ENCODE measurements around the gene KRTAP12-3.
"Not testable (repeated sequence)": the region's sequence is repeated elsewhere in the genome, so short reads cannot be mapped to it uniquely, and the experiment has no call there.

Gene KRTAP12-3

GRCh38 chr21:44627831-44628233 lies 29.9 kb upstream of the KRTAP12-3 start:
- DNase-seq: not testable (repeated sequence)

GRCh38 chr21:44628707-44629391 lies 28.9 kb upstream of the KRTAP12-3 start:
- no peak for DNase-seq

DNA sequence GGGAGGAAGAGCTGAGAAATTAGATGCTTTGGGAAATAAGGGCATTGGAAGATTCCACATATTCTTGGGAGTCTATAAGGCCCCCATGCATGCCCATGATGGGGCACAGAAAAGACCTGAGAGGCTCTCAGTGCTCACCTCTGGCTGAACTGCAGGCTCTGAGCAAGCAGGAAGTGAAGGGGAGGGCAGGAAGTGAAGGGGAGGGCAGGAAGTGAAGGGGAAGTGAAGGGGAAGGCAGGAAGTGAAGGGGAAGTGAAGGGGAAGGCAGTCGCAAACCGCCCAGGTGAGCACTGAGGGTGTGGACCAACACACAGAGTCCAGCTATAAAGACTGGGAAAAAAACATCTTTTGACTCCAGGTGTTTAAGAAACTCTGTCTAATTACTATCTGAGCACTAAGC lies 27.3 kb upstream of the KRTAP12-3 start:
- no peak for DNase-seq

GRCh38 chr21:44632067-44632466 lies 25.7 kb upstream of the KRTAP12-3 start:
- no peak for DNase-seq

DNA sequence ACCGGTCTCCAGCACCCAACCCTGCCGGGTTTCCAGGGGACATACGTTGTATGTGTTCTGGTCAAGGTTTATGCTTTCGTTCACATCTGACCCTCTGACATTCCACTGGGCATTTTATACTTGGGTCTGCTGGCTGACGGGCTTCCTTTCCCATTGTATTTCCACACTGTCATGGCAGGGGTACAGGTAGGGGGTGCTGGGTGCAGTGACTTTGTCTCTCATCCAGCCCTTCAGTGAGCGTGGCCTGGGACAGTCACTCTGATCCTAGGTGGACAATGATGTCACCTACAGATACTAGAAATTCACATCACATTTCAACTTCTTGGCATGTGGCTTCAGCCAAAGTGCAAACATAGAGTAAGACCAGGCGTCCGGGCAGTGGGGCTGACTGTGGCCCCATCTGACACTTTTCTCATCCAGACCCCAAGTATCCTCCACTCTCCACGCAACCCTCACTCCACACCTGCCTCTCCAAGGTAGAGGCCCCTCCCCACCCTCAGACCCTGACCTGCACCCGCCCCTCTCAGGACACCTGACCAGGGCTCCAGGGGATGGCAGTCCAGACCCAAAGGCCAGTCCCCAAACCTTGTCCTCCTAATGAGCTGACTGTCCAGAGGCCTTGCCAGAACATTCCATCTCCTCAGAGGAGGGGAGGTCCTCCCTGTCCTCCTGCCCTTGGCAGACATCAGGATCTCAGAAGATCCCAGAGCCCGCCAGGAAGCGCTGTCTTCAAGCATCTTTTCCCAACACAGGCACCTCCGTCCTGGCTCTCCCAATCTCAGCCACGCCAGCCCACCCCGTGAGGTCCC lies 21.3 kb upstream of the KRTAP12-3 start:
- no peak for DNase-seq

DNA sequence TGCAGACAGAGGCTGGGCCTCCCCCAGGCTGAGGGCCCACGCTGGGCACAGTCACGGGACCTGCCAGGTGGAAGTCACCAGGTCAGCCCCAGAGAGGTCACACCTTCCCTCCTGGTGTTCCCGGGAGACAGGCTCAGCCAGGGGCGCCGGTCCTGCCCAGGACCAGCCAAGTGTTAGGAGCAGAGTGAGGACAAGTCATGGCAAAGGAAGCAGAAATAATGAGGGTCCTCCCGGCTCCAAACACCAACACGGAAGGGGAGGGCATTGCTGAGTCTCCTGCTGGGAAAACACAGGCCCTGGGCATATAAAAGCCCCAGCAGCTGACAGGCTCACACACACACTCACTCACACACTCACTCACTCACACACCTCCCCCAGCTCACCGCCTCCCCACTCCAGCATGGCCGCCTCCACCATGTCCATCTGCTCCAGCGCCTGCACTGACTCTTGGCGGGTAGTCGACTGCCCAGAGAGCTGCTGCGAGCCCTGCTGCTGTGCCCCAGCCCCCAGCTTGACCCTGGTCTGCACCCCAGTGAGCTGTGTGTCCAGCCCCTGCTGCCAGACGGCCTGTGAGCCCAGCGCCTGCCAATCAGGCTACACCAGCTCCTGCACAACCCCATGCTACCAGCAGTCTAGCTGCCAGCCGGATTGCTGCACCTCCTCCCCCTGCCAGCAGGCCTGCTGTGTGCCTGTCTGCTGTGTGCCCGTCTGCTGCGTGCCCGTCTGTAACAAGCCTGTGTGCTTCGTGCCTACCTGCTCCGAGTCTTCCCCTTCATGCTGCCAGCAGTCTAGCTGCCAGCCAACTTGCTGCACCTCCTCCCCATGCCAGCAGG lies 20.5 kb upstream of the KRTAP12-3 start, which contains the start of gene KRTAP10-10:
Gene KRTAP10-10, plus strand, starts transcription at position 339 of the 833 bp plus-strand sequence. Its CDS starts 62 bp downstream, at position 401.
- DNase-seq: no peak

- not testable (repeated sequence) for DNase-seq
These were observed 19.8 kb upstream of the KRTAP12-3 start for GRCh38 chr21:44637851-44638348.

- not testable (repeated sequence) for DNase-seq
These were observed 19.0 kb upstream of the KRTAP12-3 start for GRCh38 chr21:44638506-44639330.

DNA sequence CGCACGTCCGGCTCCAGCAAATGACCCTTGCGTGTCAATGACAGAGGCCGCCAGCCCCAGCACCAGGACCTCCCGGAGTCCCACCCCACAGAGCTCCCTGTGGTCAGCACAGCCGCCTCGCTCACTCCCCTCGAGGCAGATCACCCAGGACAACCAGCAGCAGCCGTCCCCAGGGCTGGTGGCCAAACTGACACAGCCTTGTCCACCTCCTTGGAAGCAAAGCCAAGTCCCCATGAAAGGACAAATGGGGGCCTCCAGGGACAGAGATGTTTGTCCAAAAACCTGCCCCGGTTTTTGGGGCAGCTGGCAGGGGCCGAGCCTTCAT lies 18.4 kb upstream of the KRTAP12-3 start:
- DNase-seq: no peak

- no peak for DNase-seq
These were observed 17.0 kb upstream of the KRTAP12-3 start for GRCh38 chr21:44640761-44641160.

DNA sequence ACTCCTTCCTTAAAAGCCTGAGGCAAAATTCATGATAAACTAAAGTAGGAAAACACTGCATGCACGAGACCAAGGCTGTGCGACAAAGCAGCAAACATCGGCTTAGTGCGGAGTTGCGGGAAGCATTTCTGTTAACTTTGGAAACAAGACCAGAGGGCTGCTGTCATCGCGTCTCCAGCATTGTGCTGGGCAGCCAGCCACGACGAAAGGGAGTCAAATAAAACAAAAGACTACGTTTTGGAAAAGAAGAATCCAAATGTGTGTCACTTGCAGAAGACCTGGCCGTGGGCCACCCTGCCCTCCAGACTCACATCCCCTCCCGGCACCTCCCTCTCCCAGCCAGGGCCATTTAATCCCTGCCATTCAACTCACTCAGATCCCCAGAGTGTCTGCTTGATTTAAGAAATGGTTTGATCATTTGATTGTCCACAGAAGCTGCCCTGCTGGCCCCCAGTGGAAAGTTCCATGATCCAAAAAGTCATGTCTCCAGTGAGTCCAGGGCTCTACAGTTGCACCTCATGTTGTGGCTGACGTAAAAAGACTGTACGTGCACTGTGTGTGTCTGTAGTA lies 13.9 kb upstream of the KRTAP12-3 start:
- DNase-seq: no peak

GRCh38 chr21:44644878-44645277 lies 12.9 kb upstream of the KRTAP12-3 start:
- no peak for DNase-seq

DNA sequence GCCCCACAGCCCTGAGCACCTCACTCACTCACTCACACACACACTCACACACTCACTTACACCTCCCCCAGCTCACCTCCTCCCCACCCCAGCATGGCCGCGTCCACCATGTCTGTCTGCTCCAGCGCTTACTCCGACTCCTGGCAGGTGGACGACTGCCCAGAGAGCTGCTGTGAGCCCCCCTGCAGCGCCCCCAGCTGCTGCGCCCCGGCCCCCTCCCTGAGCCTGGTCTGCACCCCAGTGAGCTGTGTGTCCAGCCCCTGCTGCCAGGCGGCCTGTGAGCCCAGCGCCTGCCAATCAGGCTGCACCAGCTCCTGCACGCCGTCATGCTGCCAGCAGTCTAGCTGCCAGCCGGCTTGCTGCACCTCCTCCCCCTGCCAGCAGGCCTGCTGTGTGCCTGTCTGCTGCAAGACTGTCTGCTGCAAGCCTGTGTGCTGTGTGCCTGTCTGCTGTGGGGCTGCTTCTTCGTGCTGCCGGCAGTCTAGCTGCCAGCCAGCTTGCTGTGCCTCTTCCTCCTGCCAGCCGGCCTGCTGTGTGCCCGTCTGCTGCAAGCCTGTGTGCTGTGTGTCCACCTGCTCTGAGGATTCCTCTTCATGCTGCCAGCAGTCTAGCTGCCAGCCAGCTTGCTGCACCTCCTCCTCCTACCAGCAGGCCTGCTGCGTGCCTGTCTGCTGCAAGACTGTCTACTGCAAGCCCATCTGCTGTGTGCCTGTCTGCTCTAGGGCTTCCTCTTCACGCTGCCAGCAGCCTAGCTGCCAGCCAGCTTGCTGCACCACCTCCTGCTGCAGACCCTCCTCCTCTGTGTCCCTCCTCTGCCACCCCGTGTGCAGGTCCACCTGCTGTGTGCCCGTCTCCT lies 11.1 kb upstream of the KRTAP12-3 start, which contains the start of gene KRTAP10-11:
Gene KRTAP10-11, plus strand, starts transcription at position 49 of the 856 bp plus-strand sequence. Its CDS starts 45 bp downstream, at position 94.
- not testable (repeated sequence) for DNase-seq

DNA sequence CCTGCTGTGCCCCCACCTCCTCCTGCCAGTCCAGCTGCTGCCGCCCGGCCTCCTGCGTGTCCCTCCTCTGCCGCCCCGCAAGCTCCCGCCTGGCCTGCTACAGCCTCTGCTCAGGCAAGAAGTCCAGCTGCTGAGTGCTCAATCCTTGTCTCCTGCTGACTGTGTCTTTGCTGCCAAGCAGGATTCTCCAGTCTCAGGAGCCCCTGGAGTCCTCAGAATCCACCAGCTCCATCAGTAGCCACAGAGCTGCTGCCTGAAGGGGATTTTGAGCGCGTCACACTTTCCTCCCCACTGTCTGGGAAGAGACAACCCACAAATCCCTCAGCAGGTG lies 10.5 kb upstream of the KRTAP12-3 start:
- DNase-seq: no peak

DNA sequence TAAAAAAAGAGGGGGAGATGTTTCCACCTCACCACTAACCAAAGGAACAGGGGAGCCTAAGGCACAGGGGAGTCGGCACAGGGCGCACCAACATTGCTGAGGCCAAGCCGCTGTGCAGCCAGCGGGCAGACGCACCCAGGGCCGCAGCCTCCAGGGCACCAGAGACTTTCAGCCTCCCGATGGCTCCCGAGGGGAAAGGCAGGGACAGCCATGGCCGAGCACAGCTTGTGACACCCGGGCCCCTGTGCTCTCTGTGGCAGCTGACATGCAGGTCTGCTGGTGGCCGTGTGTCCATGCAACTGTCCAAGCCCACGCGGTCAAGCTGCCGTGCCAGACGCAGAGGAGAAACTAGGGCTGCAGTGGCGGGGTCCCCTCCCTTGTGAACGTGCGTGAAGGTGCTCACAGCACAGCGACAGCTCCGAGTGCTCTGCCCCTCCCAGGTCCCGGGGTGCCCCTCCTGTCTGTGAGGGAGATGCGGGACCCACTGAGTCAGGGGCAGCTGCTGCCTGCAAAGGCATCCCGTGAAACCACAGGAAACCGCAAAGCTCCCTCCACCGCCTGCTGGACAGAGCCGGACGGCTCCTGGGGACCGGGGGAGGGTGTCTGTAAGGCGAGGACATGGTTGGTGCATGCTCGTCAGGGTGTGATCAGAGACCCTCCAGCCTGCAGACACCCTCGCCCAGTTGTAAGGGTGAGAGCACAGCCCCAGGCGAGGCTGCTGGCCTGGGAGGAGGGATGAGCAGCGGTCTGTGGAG lies 9.0 kb upstream of the KRTAP12-3 start:
- no peak for DNase-seq

DNA sequence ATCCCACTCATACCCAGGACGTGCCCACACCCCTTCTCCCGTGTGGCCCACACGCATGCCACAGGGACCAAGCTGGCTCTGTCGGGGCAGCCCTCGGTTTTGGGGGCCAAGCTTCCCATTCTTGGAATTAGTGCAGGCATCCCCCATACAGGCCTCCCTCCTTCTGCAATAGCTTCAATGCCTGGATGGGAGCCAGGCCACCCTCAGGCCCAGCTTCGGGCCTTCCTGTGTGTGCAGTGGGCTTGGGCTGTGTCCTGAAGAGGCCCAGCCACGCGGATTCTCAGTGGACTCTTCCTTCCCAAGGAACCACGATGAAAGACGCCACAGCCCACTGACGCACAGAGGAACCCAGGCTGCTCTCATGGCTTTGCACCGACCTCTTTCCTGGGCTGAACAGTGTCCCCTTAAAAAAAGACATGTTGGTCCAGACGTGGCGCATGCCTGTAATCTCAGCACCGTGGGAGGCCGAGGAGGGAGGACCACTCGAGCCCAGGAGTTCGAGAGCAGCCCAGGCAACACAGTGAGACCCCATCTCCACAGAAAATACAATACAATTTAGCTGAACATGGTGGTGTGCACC lies 8.1 kb upstream of the KRTAP12-3 start:
- no peak for DNase-seq

DNA sequence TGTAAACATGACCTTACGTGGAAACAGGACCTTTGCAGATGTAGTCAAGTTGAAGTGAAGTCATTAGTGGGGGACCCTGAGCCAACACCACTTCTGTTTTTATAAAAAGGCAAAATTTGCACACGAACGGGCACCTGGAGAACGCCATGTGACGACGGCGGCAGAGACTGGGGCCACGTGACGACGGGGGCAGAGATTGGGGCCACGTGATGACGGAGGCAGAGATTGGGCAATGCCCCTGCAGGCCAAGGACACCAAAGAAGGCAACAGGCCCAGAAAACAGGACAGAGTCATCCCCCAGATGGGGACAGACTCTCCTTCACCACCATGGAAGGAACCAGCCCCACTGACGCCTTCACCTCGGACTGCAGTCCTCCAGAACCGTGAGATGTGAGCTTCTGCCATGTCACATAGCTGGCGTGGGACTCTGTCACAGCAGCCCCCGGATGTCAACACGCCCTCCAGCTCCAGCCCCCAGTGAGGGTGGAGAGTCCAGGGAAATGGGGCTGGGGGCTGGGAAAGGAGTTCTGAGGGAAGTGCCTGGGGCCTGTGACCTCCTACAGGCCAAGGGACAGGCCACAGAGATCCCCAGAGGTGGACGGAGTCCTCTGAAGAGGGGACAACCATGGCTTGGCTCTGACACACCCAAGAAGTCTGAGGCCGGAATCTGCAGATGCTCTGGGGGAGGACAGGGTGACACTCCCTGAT lies 7.3 kb upstream of the KRTAP12-3 start:
- DNase-seq: no peak

GRCh38 chr21:44650973-44651675 lies 6.6 kb upstream of the KRTAP12-3 start:
- DNase-seq: no peak
